GM19025 (cell line): ENCODE measurements around the gene CCDC88C.
"Not testable (repeated sequence)": the region's sequence is repeated elsewhere in the genome, so short reads cannot be mapped to it uniquely, and the experiment has no call there.

Experiments
- ATAC-seq: cut with Tn5 transposase; IDR thresholded peaks from one replicate; pipeline ENCODE4 v1.9.1; 2021; ENCODE audit warnings: mild to moderate bottlenecking, low read depth, moderate library complexity; ENCODE audit not compliant: unreplicated experiment

Gene CCDC88C

DNA sequence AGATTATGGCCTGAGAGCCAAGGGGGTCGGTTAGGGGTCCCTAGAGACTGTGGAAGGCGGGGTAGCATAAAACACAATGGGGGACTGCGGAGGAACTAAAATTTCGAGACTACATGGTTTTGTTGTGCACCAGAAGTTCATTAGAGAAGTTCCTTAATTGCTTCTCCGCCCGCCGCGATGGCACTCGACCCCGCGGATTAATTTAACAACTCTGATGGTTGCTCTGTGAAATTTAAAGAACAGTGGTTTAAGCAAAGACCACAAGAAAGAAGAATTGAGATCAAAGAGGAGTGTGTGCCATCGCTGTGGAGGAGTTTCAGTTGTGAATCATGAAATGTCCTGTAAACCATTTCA lies 1.4 kb upstream of the CCDC88C start:
- no peak for ATAC-seq

DNA sequence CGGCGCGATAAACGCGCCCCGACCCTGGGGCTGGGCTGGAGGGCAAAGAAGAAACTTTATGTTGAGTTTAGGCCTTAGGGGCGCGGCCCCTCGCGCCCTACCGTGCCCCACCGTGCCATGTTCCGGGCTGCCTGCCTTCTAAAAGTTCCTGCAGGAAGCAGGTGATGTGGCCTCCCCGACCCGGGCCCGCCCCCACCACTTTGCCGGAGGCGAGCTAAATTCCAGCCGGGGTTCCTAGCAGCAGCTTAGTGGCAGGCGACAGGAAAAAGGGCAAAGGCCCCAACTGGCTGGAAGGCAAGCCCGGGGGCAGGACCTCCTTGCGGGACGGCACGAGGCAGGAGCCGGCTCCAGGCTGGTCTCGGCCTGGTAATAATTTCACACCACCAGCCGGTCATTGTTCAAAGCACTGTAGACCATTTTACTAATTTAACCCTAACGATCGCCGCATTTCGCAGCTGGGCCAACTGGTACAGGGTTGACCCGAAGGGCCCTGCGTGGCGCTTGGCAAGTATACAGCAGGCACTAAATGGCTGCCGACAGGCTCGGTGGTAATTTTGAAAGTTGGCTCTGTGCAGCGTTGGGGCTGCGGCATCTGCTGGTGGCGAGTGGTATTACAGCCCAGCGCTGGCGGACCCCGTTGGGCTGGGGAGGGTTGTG lies 895 bp upstream of the CCDC88C start:
- ATAC-seq = no peak

DNA sequence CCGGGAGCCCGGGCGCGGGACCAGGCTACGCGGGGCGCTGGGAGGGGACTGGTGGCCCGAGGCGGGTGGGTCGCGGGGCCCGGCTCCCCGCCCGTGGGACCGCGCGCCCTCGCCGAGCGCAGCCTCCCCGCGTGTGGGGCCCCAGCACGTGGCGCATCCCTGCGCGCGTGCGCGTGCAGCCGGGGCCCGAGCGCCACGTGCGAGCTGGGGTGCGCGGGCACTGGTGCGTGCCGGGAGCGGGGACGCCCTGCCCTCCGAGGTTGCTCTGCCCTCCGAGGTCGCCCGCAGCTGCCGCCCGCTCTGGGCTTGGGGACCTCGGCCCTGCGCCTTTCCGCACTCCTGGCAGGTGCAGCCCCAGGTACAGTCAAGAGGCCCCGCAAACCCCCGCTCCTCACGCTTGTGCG lies 365 bp upstream of the CCDC88C start:
- peak; percentile 37 for ATAC-seq

DNA sequence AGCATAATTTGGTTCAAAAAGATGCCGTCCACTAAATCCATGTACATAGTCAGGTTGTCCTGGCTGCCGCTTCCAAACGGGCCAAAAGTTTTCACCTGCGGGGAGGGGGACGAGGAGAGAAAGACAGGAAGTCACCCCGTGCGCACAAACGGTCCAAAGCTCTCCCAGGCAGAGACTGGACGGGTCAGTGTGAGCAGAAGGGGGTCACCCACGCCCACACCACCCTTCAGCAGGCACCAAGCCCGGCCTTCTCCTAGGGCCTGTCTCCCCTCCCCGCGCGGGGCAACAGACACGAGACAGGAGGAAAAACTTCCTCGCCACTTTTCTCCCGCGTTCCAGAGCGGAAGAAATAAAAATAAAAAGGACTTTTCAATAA lies 888 bp downstream of the CCDC88C start:
- no peak for ATAC-seq

DNA sequence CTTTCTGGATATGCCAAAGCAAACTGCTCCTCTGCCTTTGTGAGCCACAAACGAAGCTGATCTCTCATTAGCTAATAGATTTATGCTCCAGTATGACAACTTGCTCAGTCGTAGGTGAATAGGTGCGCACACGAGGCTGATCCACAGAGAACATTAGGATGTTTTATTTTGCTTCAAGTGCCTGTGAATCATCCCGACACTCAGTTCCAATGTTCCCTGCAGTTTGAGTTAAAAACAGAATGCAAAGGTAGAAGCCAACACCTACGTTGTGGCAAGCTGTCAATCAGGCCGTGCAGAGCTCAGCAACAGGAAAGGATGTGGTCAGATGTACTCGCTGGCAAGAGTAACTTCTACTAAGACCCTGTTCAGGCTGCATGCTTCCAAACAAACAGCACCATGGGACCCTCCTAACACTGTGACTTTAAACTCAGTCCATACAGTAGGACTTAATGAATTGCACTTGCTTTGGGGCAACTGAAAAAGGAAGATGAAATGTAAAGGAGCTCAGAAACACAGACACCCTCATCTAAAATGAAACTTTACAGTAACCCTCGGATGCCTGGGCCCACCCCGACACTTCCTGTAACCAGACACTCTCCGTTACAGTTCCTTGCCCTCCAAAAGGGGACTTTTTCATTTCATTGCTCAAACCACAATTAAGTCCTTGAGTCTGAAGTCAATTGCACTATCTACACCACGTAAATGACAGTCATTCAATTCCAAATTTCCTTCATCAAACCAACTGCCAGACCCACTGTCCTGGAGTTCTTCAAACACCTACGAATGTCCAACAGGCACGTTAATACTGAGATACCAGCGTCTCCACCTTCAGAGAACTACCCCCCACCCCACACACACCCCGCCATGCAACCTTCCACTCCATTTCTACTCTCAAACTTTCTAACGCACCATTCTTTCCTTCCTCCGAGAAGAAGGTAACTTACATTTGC lies 1.6 kb downstream of the CCDC88C start:
- ATAC-seq = peak; percentile 49

- ATAC-seq = no peak
Observed at GRCh38 chr14:91414475-91414833, 3.2 kb downstream of the CCDC88C start.

DNA sequence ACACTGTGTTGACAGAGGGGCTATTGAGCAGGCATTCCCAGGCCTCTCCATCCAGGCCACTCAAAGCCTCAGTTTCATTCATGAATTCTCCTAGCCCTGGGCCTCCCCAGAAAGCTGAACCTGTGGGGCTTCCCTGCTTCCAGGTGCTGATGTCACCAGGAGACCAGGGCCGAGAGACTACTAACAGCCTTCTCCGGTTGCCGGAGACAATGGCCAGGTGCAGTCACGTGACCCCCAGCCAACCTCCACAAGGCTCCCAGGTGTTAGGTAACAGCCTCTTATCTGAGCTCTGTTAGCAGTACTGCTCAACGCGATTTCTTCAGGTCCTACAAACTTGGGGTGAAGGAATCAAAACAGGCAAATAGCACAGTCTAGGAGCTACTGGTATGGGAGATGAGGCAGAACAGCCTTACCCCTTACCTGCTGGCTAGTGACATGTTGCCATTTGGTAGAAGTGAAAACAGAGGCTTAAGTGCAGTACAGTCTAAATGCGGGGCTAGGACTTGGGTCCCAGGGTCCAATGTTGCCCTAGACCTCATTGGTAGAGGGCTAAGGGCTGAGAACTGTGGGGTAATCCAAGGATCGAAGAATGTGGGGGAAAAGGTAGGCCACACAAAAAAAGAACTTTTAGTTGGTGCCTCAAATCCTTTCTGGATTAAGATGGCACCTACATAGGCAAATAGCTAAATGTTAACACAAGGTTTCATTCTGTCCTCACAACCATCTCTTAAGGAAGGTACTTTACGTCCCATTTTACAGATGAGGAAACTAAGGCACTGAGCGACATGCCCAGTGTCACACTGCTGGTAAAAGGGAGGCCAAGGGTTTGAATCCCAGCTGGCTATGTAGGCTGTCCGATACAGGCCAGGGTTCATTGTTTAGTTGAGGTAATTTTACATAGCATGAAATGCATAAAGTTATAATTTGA lies 3.8 kb downstream of the CCDC88C start:
- no peak for ATAC-seq

DNA sequence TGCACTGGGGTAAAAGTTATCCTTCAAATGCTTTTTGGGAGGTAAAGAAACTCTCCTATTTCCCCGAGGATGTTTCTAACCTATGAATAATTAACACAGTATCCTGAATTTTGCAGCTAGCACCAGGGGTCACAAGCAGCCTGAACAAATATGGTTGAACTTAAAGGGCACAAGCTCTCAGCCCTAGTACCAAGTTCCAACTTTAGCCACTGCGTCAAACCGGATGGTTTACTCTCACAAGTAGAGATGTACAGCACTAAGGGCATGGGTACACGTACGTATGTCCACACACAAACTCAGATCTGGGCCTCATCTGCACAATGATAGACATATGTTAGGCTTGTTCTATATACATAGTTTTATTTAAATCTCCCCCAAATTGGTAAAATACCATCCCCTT lies 4.7 kb downstream of the CCDC88C start:
- no peak for ATAC-seq

GRCh38 chr14:91410771-91411536 lies 6.7 kb downstream of the CCDC88C start:
- no peak for ATAC-seq

DNA sequence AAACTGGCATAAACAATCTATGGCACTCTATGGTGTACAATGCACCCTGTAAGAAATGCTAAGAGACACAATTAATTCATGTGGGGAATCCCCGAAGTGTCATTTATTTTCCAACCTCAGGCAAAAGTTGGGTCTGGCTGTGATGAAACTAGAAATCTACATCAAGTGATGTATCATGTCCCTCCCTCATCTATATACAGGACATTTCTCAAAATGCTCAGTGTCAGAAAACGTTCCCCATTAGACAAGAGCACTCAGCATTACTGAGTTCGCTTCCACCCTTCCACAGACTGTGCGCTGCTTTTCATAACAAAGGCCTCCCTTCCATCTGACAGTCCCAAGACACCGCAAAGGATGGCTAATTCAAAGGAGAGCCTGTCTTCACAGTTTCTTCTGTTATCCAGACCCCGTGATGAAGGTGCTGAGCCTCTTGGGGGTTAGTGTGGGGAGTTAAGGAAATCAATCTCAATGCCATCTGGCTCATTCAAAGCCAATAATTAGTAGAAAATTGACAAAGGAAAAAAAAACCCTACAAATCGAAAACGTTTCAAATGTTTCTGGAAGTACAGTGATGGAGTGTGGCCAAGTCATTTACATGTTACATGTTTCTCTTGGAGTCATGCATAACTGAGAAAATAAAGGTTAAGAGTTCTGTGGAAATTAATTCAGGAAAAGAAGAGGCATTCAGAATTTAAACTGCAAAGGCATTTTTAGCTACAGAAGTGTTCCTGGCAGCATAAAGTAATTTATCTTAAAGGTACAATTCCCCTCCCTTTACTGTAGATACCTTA lies 7.5 kb downstream of the CCDC88C start:
- no peak for ATAC-seq

DNA sequence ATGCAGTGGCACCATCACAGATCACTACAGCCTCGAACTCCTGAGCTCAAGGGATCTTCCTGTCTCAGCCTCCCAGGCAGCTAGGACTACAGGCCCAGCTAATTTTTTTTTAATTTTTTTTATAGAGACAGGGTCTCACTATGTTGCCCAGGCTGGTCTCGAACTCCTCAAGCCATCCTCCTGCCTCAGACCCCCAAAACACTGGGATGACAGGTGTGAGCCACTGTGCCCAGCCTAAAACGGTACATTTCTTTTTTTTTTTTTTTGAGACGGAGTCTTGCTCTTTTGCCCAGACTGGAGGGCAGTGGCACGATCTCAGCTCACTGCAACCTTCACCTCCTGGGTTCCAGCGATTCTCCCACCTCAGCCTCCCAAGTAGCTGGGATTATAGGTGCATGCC lies 8.4 kb downstream of the CCDC88C start:
- ATAC-seq = not testable (repeated sequence)

- no peak for ATAC-seq
Observed at GRCh38 chr14:91406982-91407381, 10.6 kb downstream of the CCDC88C start.

DNA sequence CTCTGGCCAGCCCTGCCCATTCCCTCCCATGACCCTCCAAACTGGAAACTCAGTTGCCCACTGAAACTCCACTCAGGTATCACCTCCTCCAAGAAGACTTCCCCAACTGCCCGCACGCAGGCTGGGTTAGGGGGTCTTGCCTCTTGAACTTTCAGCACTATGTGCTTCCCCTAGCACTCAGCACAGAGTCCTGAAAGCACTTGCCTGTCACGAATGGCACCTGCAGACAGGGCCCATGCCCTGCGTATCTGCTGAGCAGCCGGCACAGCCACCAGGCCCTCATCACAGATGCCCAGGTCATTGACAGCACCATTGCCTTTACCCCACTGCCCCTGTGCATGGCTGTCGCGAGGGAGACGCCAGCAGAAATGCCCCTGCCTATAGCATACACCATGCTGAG lies 11.2 kb downstream of the CCDC88C start:
- no peak for ATAC-seq

DNA sequence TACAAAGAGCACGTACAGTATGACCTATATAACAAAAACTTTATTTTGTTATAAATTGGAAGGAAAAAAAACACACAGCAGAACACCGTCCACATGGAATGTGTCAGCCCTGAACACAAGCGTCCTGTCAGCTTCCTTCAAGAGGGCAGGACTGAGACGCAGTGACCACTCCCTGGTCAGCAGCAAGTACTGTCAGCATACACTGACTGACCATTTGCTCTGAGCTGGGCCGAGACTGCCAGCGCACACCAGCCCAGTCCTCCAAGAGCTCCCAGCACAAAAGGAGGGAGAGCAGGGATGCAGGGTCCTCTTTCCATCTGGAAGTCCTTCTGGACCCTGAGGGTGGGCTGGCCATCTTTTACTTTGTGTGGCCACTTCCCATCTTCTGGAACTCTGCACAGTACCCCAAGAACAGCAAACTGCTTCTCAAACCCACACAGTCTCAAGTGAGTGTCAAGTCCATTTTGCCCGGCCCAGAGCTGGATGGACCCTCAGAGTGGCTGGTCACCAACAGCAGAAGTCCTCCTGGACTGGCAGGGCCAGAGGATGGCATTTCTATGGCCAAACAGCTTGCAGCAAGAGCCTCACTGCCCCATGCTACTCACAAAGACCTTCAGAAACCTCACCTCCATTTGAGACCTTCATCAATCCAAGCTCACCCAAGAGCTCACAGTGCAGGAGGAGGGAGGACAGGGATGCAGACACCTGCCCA lies 11.7 kb downstream of the CCDC88C start:
- ATAC-seq = no peak

DNA sequence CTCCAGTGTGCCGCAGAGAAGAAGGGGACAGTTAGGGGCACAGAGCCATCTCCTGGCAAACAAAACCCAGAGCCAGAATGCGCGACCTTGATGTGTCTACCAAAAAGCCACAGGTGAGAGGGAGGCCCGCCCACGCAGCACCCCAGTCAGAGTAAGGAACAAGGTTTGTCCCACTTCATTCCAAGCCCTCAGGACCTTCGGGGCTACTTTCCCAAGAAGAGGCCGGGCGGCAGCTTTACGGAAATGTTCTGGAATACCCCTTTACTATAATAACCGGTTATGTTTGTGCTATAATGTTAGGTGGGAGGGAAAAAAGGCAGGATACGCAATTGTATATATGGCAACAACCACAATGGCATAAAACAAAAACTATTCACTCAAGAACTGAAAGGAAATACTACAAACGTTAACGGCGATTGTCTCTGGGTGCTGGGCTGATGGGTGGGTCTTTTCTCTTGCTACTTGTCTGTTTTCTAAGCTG lies 12.3 kb downstream of the CCDC88C start:
- no peak for ATAC-seq

GRCh38 chr14:91402771-91403600 lies 14.6 kb downstream of the CCDC88C start:
- ATAC-seq = no peak

GRCh38 chr14:91402348-91402747 lies 15.3 kb downstream of the CCDC88C start:
- no peak for ATAC-seq

DNA sequence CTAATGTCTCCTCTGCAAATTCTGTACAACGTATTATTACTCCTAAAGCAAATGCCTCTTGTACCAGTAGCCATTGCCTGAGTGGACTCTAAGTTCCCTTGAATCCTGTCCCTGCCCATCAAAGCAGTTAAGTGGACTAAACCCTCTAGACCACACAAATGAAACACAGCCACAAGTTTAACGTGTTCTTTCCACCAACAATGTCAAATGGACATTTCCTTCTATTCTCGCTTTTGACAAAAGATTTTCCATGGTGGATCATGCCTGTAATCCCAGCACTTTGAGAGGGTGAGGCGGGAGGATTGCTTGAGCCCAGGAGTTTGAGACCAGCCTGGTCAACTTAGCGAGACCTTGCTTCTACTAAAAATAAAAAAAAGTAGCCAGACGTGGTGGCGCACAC lies 15.9 kb downstream of the CCDC88C start:
- ATAC-seq = no peak
